Tibial nerve (tissue), 4 donors: Measurements from ENCODE around the gene CTLA4.

Source experiments
- CTCF ChIP-seq, 5 experiments: fragments of 200-600 bp in 3 of 5; fragments of 450-650 bp in 2 of 5; sonication (generic) in 3 of 5; IDR thresholded peaks; one replicate each; pipeline ENCODE4 v1.5.1; 2016 to 2019; ENCODE audit warnings: antibody characterized with exemption in 5 of 5, mild to moderate bottlenecking in 3 of 5, moderate library complexity in 2 of 5
- EP300 ChIP-seq, 2 donors: sonication (generic); formaldehyde crosslinking; IDR thresholded peaks; one replicate each; pipeline ENCODE4 v1.6.1; 2017; ENCODE audit warnings: antibody characterized with exemption in 2 of 2, mild to moderate bottlenecking in 1 of 2
- POLR2A ChIP-seq, 2 donors: fragments of 450-650 bp; IDR thresholded peaks; one replicate each; pipeline ENCODE4 v1.6.1; 2017; ENCODE audit warnings: antibody characterized with exemption in 2 of 2, mild to moderate bottlenecking in 2 of 2, moderate library complexity in 2 of 2

- TF ChIP-seq CTCF (IDR thresholded peaks at IDR 0.05) (no peak), EP300 (IDR thresholded peaks at IDR 0.05) (no peak), POLR2A (IDR thresholded peaks at IDR 0.05) (no peak)
These were observed 8.4 kb upstream of the CTLA4 start for GRCh38 chr2:203859030-203859789.
